Right forelimb (tissue), 1 donor: Measurements from ENCODE around the gene NKD1.

ENCODE experiments used
- DNase-seq: peaks from one replicate; pipeline ENCODE4 v3.0.0-alpha.2; 2018

Gene NKD1

DNA sequence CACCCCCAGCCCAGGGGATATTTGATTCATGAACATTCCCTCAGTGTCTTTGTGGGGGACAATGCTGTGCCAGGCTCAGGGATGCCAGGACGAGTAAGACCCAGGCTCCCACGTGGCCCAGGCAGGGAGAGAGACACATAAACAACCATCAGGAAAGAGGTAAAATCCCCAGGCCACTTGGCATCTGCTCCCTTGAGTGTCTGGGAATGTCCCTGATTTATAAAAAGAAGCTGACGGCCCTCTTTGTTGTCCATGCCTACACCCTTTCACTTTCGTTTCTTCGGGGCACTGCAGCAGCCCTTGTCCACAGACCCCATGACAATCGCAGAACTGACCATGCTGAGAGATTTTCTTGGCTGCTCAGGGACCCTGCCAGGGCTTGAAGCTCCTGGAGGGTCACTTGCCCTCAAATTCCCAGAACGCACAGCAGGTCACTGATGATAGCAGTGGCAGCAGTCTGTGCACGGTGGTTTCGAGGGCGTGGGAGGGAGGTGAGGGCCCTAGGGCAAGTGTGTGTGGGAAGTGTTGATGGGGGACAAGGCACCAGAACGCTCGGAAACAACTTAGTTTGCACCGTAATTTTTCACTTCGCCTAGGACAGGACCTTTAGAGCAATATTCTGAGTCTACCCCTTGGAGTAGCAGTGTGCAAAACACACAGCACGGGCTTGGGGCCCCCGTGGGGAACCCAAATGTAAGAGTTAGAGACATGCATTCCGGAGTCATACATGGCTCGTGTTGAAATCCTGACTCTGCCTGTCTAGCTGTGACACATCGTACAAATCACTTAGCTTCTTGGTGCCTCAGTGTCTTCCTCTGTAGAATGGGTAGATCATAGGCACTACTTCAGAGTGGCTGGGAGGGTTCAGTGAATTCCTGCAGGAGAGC, 149.9 kb downstream of the NKD1 start:
- DNase-seq, result no peak
